NCI-H1436 treated with DMSO at 0.1 percent for 48 hours (cell line): Measurements from ENCODE around the gene LRRC66.

ENCODE experiments used
- DNase-seq: peaks from one replicate; lab custom pipeline; 2025; lab: John Stamatoyannopoulos, UW

LRRC66 gene

GRCh38 chr4:52014903-52015302, 5.3 kb downstream of the LRRC66 start:
- no peak for DNase-seq

- DNase-seq: no peak
Observed at GRCh38 chr4:52012651-52013050, 7.5 kb downstream of the LRRC66 start.

DNA sequence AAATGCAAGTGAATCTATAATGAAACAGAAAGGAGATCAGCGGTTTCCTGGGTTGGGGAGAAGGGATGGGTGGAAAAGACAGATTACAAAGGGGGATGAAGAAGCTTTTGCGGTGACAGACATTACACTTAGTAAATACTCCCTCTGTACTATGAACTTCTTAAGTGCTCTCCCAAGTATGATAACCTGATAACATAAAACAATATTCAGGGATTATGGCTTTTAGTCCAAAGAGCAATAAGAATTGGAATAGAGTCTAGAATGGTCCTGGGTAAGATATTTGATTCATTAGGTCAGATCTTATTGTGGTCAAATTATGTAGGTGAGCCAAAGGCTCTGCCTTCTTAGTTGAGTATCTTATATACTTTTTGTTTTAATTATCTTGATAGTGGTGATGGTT, 9.2 kb downstream of the LRRC66 start:
- no peak for DNase-seq

DNA sequence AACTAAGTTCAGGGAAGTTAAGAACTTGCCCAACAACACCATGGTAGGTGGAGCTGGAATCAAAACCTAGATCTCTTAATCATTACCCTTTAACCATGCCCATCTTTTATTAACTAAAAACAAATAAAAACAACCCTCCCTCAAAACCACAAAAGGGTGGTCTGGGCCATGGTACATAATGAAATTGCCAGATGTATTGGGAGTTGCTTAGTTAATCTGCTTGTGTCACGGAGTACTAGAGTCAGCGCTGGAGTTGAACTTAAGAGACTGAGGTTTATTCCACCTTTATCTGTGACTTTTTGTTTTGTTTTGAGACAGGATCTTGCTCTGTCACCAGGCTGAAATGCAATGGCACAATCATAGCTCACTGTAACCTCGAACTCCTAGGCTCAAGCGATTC, 13.3 kb downstream of the LRRC66 start:
- no peak for DNase-seq

DNA sequence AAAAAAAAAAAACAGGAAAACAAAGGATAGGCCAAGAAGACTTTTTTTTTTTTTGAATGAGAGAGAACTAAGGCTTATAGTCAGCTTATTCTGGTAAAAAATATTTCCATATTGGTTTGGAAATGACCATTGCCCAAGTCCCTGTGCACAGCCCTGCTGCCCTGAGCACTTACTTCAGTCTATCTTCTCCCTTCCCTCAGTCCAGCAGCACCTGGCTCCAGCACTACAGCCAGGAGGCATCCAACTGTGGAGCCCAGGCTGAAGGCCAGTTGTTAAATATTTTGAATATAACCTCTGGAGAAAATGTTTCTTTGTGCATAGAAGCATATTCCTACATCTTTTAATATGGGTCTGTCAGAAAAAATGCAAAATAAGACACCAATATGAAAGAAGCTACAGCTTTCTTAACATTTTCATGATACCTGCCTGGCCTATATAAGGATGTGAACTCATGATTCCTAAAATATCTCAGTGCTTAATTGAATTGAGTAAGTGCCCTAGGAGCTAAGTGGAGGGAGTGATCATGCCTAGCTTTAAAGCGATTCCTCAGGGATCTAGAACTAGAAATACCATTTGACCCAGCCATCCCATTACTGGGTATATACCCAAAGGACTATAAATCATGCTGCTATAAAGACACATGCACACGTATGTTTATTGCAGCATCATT, 14.4 kb downstream of the LRRC66 start:
- no peak for DNase-seq

DNA sequence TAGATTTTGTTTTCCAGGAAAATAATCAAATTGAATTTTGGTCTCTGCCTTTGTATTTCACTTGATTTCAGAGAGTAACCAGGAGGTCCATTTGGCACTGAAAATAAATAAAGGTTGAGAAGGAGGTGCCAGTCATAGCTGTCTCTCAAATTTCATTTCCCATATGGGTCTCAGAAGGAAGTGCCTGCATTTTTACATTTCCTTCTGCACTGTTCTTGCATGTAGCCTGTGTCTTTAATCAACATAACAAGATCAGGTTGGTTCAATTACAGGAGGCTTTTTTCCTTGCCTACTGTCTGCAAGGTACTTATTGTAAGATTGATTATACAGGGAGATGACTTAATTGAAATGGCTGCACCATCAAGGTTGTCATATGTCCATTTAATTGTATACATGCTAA, 15.7 kb downstream of the LRRC66 start:
- DNase-seq: no peak

- no peak for DNase-seq
Observed at GRCh38 chr4:52001616-52002015, 18.5 kb downstream of the LRRC66 start.

DNA sequence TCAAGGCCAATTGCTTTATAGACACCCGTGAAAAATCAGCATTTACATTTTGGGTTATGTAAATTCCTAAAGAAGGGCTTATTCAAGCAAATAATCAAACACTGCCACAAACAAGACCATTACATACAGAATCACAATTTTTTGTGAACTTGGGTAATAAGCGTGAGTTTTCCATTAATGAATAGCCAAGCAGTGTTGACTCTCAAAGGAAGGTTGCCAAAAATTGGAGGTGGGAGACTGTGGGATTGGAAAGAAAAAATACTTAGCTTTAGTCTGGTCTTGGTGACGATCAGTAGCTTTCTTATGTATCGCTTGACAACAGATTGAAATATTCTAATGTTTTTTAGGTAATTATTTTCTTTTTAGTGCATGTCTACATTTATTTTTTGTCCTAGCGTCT, 20.9 kb downstream of the LRRC66 start:
- DNase-seq: no peak

GRCh38 chr4:51998837-51999236, 21.3 kb downstream of the LRRC66 start:
- DNase-seq: no peak

GRCh38 chr4:51997647-51998046, 22.5 kb downstream of the LRRC66 start:
- no peak for DNase-seq

GRCh38 chr4:51995647-51996220, 24.4 kb downstream of the LRRC66 start:
- no peak for DNase-seq

DNA sequence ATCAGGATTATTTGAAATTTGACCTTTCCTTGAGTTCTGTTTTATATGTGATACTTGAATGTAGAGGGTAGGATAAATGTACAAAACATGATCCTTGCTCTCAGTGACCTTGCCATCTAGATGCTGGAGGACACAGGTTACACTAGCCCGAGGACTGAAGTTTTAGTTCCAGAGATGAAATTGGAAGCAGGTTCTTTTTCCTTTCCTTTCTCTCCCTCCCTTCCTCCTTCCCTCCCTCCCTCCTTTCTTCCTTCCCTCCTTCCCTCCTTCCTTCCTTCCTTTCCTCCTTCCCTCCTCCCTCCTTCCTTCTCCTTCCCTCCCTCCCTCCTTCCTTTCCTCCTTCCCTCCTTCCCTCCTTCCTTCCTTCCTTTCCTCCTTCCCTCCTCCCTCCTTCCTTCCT, 54.3 kb downstream of the LRRC66 start:
- DNase-seq: no peak

- DNase-seq: no peak
Observed at GRCh38 chr4:51963841-51964517, 56.2 kb downstream of the LRRC66 start.

GRCh38 chr4:51960486-51960885, 59.7 kb downstream of the LRRC66 start:
- no peak for DNase-seq

DNA sequence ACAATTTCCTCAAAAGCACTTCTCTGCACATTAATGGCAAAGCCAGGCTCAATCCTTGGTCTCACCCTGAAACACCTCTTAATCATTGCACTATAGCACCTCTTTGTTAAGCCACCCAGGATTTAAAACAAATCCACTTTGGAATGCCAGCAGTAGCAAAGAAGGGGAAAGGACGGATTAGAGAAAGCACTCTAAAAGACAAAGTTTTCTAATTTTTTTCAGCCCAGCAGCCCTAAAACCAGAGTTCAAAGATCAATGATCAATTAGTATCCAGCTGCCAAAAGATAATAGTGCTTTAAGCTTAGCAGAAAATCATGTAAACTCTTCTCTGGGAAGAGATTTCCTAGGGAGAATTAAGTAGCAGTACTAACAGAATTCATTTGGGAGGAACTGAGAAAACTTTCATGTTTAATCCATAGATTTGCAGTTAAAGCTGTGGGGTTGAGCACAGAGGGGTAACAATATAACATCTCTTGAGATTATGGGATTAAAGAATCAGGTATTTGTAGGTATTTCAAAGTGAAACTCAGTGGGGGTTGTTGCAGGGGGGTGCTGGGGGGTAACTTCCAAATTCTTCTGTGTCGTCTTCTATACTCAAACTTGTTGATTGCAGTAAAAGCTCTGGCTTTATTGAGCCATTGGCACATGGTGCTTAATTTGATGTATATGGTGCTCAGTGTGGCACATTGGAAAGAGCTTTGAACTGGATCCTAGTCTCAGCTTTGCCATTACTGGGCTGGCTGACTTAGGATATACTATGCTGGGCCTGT, 61.8 kb downstream of the LRRC66 start:
- DNase-seq: no peak
